RKO (cell line): ENCODE measurements around the gene TMEM183A.

Experiments
- DNase-seq: peaks from one replicate; pipeline ENCODE4 v3.0.0-alpha.2; 2016; ENCODE audit warnings: low spot score

The TMEM183A gene

GRCh38 chr1:203046984-203047630 is 39.9 kb downstream of the TMEM183A start:
- DNase-seq, result peak; percentile 87

- no peak for DNase-seq
Observed at GRCh38 chr1:203048086-203048485, 40.9 kb downstream of the TMEM183A start.

GRCh38 chr1:203048555-203049051 is 41.4 kb downstream of the TMEM183A start:
- DNase-seq, result no peak

- DNase-seq, result no peak
Observed at GRCh38 chr1:203049077-203049476, 41.9 kb downstream of the TMEM183A start.

GRCh38 chr1:203049576-203050180 is 42.5 kb downstream of the TMEM183A start:
- DNase-seq, result no peak

- no peak for DNase-seq
Observed at GRCh38 chr1:203050826-203051225, 43.7 kb downstream of the TMEM183A start.

GRCh38 chr1:203051841-203052324 is 44.7 kb downstream of the TMEM183A start:
- DNase-seq, result no peak

- DNase-seq, result no peak
Observed at GRCh38 chr1:203052601-203053000, 45.4 kb downstream of the TMEM183A start.

GRCh38 chr1:203054184-203054583 is 47.0 kb downstream of the TMEM183A start:
- DNase-seq, result no peak

- no peak for DNase-seq
Observed at GRCh38 chr1:203054642-203055041, 47.5 kb downstream of the TMEM183A start.

GRCh38 chr1:203055161-203055799 is 48.1 kb downstream of the TMEM183A start:
- no peak for DNase-seq

GRCh38 chr1:203056012-203056411 is 48.8 kb downstream of the TMEM183A start:
- no peak for DNase-seq

- DNase-seq, result no peak
Observed at GRCh38 chr1:203056516-203056915, 49.3 kb downstream of the TMEM183A start.

- no peak for DNase-seq
Observed at GRCh38 chr1:203057911-203058675, 50.9 kb downstream of the TMEM183A start.

GRCh38 chr1:203058676-203058935 is 51.4 kb downstream of the TMEM183A start:
- DNase-seq, result no peak

- DNase-seq, result no peak
Observed at GRCh38 chr1:203059485-203059884, 52.3 kb downstream of the TMEM183A start.

GRCh38 chr1:203060115-203060514 is 52.9 kb downstream of the TMEM183A start:
- no peak for DNase-seq

GRCh38 chr1:203063287-203063686 is 56.1 kb downstream of the TMEM183A start:
- no peak for DNase-seq

GRCh38 chr1:203065191-203065590 is 58.0 kb downstream of the TMEM183A start:
- DNase-seq, result no peak

- no peak for DNase-seq
Observed at GRCh38 chr1:203065986-203066385, 58.8 kb downstream of the TMEM183A start.

GRCh38 chr1:203066965-203067364 is 59.8 kb downstream of the TMEM183A start:
- DNase-seq, result no peak

GRCh38 chr1:203069030-203069747 is 62.0 kb downstream of the TMEM183A start:
- no peak for DNase-seq
